ENCODE data around the gene C1orf116.
A peak's percentile ranks its signal among the peaks of the same experiment; 100 is the strongest.
"Not testable (repeated sequence)": the region's sequence is repeated elsewhere in the genome, so short reads cannot be mapped to it uniquely, and the experiment has no call there.

Gene C1orf116

GRCh38 chr1:207058878-207059867 lies 26.6 kb upstream of the C1orf116 start:
- DNase-seq (ENCODE audit: low read depth): no peak

GRCh38 chr1:207058252-207058651 lies 25.7 kb upstream of the C1orf116 start:
- no peak for DNase-seq (ENCODE audit: low read depth)

- no peak for DNase-seq (ENCODE audit: low read depth)
These were observed 24.1 kb upstream of the C1orf116 start for GRCh38 chr1:207056673-207057072.

- DNase-seq (ENCODE audit: low read depth): no peak
These were observed 22.9 kb upstream of the C1orf116 start for GRCh38 chr1:207055386-207056001.

- no peak for DNase-seq (ENCODE audit: low read depth)
These were observed 21.9 kb upstream of the C1orf116 start for GRCh38 chr1:207054491-207054890.

- DNase-seq (ENCODE audit: low read depth): no peak
These were observed 20.6 kb upstream of the C1orf116 start, which contains the start of gene PFKFB2 for GRCh38 chr1:207052911-207053769. TSS of gene PFKFB2 (plus strand) at chr1:207053275. CDS start at chr1:207054718, 1,443 bp downstream.

GRCh38 chr1:207051191-207051943 lies 18.8 kb upstream of the C1orf116 start, which contains the start of gene YOD1:
TSS of gene YOD1 (minus strand) at chr1:207051208. CDS start at chr1:207051030, 178 bp downstream.
- DNase-seq (ENCODE audit: low read depth): no peak

- DNase-seq (ENCODE audit: low read depth): peak; percentile 84
These were observed 18.1 kb upstream of the C1orf116 start for GRCh38 chr1:207050480-207051190.

GRCh38 chr1:207049974-207050391 lies 17.4 kb upstream of the C1orf116 start:
- no peak for DNase-seq (ENCODE audit: low read depth)

- DNase-seq (ENCODE audit: low read depth): no peak
These were observed 17.0 kb upstream of the C1orf116 start for GRCh38 chr1:207049514-207049913.

GRCh38 chr1:207049054-207049453 lies 16.5 kb upstream of the C1orf116 start:
- DNase-seq (ENCODE audit: low read depth): no peak

- no peak for DNase-seq (ENCODE audit: low read depth)
These were observed 15.5 kb upstream of the C1orf116 start for GRCh38 chr1:207048041-207048440.

GRCh38 chr1:207047505-207047904 lies 14.9 kb upstream of the C1orf116 start:
- DNase-seq (ENCODE audit: low read depth): no peak

- no peak for DNase-seq (ENCODE audit: low read depth)
These were observed 12.9 kb upstream of the C1orf116 start for GRCh38 chr1:207045453-207045852.

GRCh38 chr1:207041397-207041796 lies 8.8 kb upstream of the C1orf116 start:
- not testable (repeated sequence) for DNase-seq (ENCODE audit: low read depth)

GRCh38 chr1:207040181-207040533 lies 7.6 kb upstream of the C1orf116 start:
- DNase-seq (ENCODE audit: low read depth): no peak

GRCh38 chr1:207039380-207040180 lies 7.0 kb upstream of the C1orf116 start:
- DNase-seq (ENCODE audit: low read depth): no peak

GRCh38 chr1:207036865-207037264 lies 4.3 kb upstream of the C1orf116 start:
- DNase-seq (ENCODE audit: low read depth): no peak

GRCh38 chr1:207035877-207036551 lies 3.5 kb upstream of the C1orf116 start:
- DNase-seq (ENCODE audit: low read depth): no peak
